ENCODE results near the gene UFD1. TPM values are rescaled to one million over a fixed set of nuclear protein-coding genes. Genes with fewer than 3 reads are reported as not detected.
"Not testable (repeated sequence)": the region's sequence is repeated elsewhere in the genome, so short reads cannot be mapped to it uniquely, and the experiment has no call there.

UFD1 gene
- total and polyA plus RNA-seq, 2 of the 13 experiments (the other 11 are each of a cell fraction or from before 2014, with no cell fraction given), result 47.9 to 51.1 TPM

DNA sequence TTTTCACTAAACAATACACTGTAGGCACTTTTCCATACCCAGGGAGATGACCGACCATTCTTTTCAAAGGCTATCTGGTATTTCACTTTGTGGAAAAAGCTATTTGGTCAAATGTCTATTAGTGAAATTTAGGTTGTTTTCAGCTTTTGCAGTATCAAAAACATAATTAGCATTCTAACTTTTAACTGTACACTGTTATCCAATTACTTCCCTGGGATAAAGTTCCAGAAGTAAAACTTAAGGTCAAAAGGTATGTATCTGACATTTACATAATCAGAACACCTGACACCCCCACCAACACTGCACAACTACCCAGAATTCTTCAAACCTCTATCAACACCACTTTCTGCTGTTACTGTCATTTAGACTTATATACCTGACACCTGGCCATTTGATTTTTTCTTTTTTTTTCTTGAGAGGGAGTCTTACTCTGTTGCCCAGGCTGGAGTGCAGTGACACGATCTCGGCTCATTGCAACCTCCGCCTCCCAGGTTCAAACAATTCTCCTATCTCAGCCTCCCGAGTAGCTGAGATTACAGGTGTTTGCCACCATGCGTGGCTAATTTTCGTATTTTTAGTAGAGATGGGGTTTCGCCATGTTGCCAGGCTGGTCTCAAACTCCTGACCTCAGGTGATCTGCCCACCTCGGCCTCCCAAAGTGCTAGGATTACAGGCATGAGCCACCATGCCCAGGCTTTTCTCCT, 33.6 kb downstream of the UFD1 start:
- H2AFZ ChIP-seq (ENCODE audit: low read length); H3K27ac ChIP-seq (ENCODE audit: extremely low read length, insufficient read depth, low read length); H3K9me3 ChIP-seq (ENCODE audit: low read length); in situ Hi-C loops (cut with HindIII; ENCODE audit: extremely low pct_ligation_motif_present, low pct_unique_long_range_greater_than_20kb); BruUV-seq (replicated peaks); ATAC-seq; CTCF ChIA-PET (ENCODE audit: low intra/inter-chr PET ratio, low total read pairs); DNase-seq (ENCODE audit: low spot score); H3K9ac ChIP-seq (ENCODE audit: insufficient read depth, low read depth, low read length); FAIRE-seq; intact Hi-C loops (cut with micrococcal nuclease; ENCODE audit: unreplicated experiment); H3K4me2 ChIP-seq (ENCODE audit: low read depth, low read length); H3K27me3 ChIP-seq (ENCODE audit: control insufficient read depth in 1 of 2, insufficient read depth in 2 of 2, low read length in 2 of 2); H4K20me1 ChIP-seq (ENCODE audit: insufficient read depth, low read length); H3K4me3 ChIP-seq (replicated peaks in 1 of 3; ENCODE audit: insufficient read depth in 1 of 3, low read depth in 2 of 3, low read length in 3 of 3): not testable (repeated sequence)
- peaks cover 40% of the 10 kb centered on the region for H3K4me1 ChIP-seq (ENCODE audit: insufficient read depth, low read length)
- H3K79me2 ChIP-seq (ENCODE audit: insufficient read depth, low read length), result peaks cover 39% of the 10 kb centered on the region
- POLR2A ChIA-PET, result interaction anchor here (3.4 kb wide), 1 partner anchor 13 kb away, joined by 23 read pairs; the partner anchor contains the start of genes HIRA and MRPL40
- H3K36me3 ChIP-seq (replicated peaks in 1 of 2; ENCODE audit: control insufficient read depth in 1 of 2, insufficient read depth in 2 of 2, low read length in 2 of 2), result peaks cover 8 to 39% of the 10 kb centered on the region in 2 experiments; a peak in 4 of 5 replicates
- 96% methylated on average over 9 of the region's 9 CpGs for WGBS (ENCODE audit: low lambda C conversion rate)

DNA sequence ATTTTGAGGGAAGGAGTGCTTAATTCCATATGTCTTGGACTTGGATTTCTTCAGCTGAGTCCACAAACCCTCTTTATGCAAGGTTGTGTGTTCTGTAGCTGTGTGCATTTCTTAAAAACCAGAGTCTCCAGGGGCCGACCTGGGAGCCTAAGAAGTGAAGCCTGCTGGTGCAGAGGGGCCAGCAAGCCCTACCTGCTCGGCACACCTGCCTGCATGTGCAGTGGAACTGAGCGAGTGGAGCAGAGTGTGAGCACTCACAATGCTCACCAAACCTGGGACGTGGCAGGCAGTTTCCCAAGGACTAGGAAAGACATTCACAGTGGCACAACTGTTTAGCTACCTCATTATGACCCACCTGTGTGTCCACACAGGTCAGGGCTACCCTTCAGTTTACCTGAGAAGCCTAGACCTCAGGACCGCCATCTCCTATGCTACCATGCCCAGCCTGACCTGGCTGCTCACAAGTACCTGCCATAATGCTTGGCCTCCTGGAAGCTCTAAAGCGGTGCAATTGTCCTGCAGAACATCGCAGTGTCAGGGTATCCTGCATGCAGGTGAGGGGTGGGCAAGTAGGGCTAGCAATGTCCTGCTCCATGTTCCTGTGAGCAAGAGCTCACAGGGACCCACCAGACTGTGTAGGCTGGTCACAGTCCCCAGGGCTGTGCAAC, 35.3 kb downstream of the UFD1 start:
- no peak overlapping the region for H2AFZ ChIP-seq (ENCODE audit: low read length)
- H4K20me1 ChIP-seq (ENCODE audit: insufficient read depth, low read length), result no peaks in the 10 kb centered on the region
- intact Hi-C loops (cut with micrococcal nuclease; ENCODE audit: unreplicated experiment) (no loop called here), in situ Hi-C loops (cut with HindIII; ENCODE audit: extremely low pct_ligation_motif_present, low pct_unique_long_range_greater_than_20kb) (no loop called here)
- H3K27me3 ChIP-seq (ENCODE audit: control insufficient read depth in 1 of 2, insufficient read depth in 2 of 2, low read length in 2 of 2), result no peaks in the 10 kb centered on the region; a peak in 1 of 5 replicates
- peaks cover 32% of the 10 kb centered on the region for H3K4me1 ChIP-seq (ENCODE audit: insufficient read depth, low read length)
- no TSS peak for BruUV-seq (replicated peaks)
- no peak overlapping the region for H3K4me2 ChIP-seq (ENCODE audit: low read depth, low read length)
- peaks cover 8 to 31% of the 10 kb centered on the region in 2 experiments; a peak in 4 of 5 replicates for H3K36me3 ChIP-seq (replicated peaks in 1 of 2; ENCODE audit: control insufficient read depth in 1 of 2, insufficient read depth in 2 of 2, low read length in 2 of 2)
- ChIA-PET POLR2A (no interaction called here), CTCF (ENCODE audit: low intra/inter-chr PET ratio, low total read pairs) (no interaction called here)
- H3K9me3 ChIP-seq (ENCODE audit: low read length), result no peaks in the 10 kb centered on the region
- H3K9ac ChIP-seq (ENCODE audit: insufficient read depth, low read depth, low read length), result no peak overlapping the region
- H3K27ac ChIP-seq (ENCODE audit: extremely low read length, insufficient read depth, low read length), result no peak overlapping the region
- H3K79me2 ChIP-seq (ENCODE audit: insufficient read depth, low read length), result peaks cover 39% of the 10 kb centered on the region
- DNase-seq (ENCODE audit: low spot score) (no peak), ATAC-seq (no peak), FAIRE-seq (no peak)
- H3K4me3 ChIP-seq (replicated peaks in 1 of 3; ENCODE audit: insufficient read depth in 1 of 3, low read depth in 2 of 3, low read length in 3 of 3), result no peak overlapping the region
- no CpG with 5 or more reads among the region's 7 CpGs for WGBS (ENCODE audit: low lambda C conversion rate)
- TF ChIP-seq ZNF570 (CRISPR knock-in tag; IDR thresholded peaks at IDR 0.05; ENCODE audit: borderline replicate concordance) (no peak), YEATS2 (CRISPR knock-in tag; IDR thresholded peaks at IDR 0.05; ENCODE audit: borderline replicate concordance) (no peak), ZNF703 (CRISPR knock-in tag; IDR thresholded peaks at IDR 0.05; ENCODE audit: borderline replicate concordance) (no peak), JDP2 (CRISPR knock-in tag; IDR thresholded peaks at IDR 0.05; ENCODE audit: borderline replicate concordance) (no peak), ZBTB3 (CRISPR knock-in tag; IDR thresholded peaks at IDR 0.05; ENCODE audit: borderline replicate concordance, low read depth) (no peak), NFAT5 (CRISPR knock-in tag; IDR thresholded peaks at IDR 0.05) (no peak), ZNF224 (CRISPR knock-in tag; IDR thresholded peaks at IDR 0.05) (no peak), CHD2 (IDR thresholded peaks at IDR 0.05; ENCODE audit: low read depth, low read length) (no peak)
- TF ChIP-seq, protein P1, sequence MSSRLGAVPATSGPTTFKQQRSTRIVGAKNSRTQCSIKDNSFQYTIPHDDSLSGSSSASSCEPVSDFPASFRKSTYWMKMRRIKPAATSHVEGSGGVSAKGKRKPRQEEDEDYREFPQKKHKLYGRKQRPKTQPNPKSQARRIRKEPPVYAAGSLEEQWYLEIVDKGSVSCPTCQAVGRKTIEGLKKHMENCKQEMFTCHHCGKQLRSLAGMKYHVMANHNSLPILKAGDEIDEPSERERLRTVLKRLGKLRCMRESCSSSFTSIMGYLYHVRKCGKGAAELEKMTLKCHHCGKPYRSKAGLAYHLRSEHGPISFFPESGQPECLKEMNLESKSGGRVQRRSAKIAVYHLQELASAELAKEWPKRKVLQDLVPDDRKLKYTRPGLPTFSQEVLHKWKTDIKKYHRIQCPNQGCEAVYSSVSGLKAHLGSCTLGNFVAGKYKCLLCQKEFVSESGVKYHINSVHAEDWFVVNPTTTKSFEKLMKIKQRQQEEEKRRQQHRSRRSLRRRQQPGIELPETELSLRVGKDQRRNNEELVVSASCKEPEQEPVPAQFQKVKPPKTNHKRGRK (CRISPR knock-in tag; IDR thresholded peaks at IDR 0.05), result no peak

Data from HepG2 (cell line).